Measurements from ENCODE around the gene ATP8B3. TPM values are rescaled to one million over a fixed set of nuclear protein-coding genes. Genes with fewer than 3 reads are reported as not detected.

Gene ATP8B3
- total and polyA plus RNA-seq, 2 experiments from 2014 or later = 2.1 to 6.0 TPM

DNA sequence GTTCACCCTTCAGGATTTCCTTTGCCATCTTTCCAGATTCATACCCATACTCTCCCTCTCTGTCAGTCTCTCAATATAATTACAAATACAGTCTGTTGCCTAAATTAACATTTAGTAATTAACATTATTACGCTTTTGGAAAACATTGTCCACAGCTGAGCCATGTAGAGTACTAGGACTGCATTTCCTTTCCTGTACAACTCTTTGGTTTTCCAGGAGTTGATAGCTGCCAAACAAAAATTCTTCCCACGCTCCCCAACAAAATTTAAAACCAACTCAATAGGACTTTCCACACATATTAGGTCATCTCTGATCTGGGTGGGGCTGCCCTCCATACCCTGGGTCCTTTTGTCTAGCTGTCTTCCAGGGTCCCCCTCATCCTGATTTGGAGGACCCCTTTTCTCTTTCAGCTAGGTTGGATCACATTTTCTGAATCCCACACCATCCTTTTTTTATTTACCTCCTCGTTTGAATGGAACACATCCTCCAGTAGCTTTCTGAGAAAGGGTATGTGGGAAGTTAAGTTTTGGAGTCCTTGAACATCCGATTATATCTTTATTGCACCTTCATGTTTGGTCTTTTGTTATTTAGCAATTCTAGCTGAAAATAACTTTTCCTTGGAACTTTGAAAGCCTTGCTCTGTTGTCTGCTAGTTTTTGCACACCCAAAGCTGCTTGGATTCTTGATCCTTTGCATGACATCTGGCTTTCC, 41.1 kb downstream of the ATP8B3 start:
- DNase-seq (ENCODE audit: low spot score) (no peak), ATAC-seq (no peak)
- peaks cover 14% of the 10 kb centered on the region for H3K4me1 ChIP-seq (ENCODE audit: insufficient read depth)
- H3K79me2 ChIP-seq (replicated peaks; ENCODE audit: insufficient read depth) = no peaks in the 10 kb centered on the region
- peaks cover 78% of the 10 kb centered on the region for H3K27me3 Mint-ChIP-seq (ENCODE audit: insufficient read depth, low read depth, poor library complexity)
- 0 out of 3 replicates have a peak, but pooled peaks cover 2% of the 10 kb centered on the region for H3K4me1 Mint-ChIP-seq
- no peak overlapping the region for H3K27ac ChIP-seq (ENCODE audit: low read depth)
- no peak overlapping the region for H3K4me3 ChIP-seq
- no peaks in the 10 kb centered on the region for H3K36me3 ChIP-seq (ENCODE audit: insufficient read depth)
- H2AFZ ChIP-seq = no peak overlapping the region
- H3K4me2 ChIP-seq = no peak overlapping the region
- TF ChIP-seq ZNF114 (CRISPR knock-in tag; IDR thresholded peaks at IDR 0.05) (no peak), CREB1 (CRISPR knock-in tag; IDR thresholded peaks at IDR 0.05; ENCODE audit: low read depth) (no peak), STAT1 (IDR thresholded peaks at IDR 0.05; ENCODE audit: unreplicated experiment) (no peak), JUNB (IDR thresholded peaks at IDR 0.05; ENCODE audit: unreplicated experiment) (no peak), NANOG (IDR thresholded peaks at IDR 0.05; ENCODE audit: borderline replicate concordance) (no peak), ZNF331 (CRISPR knock-in tag; IDR thresholded peaks at IDR 0.05; ENCODE audit: low read depth) (no peak), POLR2AphosphoS5 (IDR thresholded peaks at IDR 0.05; ENCODE audit: low read depth) (no peak)
- TF ChIP-seq, protein P1, sequence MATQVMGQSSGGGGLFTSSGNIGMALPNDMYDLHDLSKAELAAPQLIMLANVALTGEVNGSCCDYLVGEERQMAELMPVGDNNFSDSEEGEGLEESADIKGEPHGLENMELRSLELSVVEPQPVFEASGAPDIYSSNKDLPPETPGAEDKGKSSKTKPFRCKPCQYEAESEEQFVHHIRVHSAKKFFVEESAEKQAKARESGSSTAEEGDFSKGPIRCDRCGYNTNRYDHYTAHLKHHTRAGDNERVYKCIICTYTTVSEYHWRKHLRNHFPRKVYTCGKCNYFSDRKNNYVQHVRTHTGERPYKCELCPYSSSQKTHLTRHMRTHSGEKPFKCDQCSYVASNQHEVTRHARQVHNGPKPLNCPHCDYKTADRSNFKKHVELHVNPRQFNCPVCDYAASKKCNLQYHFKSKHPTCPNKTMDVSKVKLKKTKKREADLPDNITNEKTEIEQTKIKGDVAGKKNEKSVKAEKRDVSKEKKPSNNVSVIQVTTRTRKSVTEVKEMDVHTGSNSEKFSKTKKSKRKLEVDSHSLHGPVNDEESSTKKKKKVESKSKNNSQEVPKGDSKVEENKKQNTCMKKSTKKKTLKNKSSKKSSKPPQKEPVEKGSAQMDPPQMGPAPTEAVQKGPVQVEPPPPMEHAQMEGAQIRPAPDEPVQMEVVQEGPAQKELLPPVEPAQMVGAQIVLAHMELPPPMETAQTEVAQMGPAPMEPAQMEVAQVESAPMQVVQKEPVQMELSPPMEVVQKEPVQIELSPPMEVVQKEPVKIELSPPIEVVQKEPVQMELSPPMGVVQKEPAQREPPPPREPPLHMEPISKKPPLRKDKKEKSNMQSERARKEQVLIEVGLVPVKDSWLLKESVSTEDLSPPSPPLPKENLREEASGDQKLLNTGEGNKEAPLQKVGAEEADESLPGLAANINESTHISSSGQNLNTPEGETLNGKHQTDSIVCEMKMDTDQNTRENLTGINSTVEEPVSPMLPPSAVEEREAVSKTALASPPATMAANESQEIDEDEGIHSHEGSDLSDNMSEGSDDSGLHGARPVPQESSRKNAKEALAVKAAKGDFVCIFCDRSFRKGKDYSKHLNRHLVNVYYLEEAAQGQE (IDR thresholded peaks at IDR 0.05; ENCODE audit: unreplicated experiment) = no peak
- TF ChIP-seq, protein P2, sequence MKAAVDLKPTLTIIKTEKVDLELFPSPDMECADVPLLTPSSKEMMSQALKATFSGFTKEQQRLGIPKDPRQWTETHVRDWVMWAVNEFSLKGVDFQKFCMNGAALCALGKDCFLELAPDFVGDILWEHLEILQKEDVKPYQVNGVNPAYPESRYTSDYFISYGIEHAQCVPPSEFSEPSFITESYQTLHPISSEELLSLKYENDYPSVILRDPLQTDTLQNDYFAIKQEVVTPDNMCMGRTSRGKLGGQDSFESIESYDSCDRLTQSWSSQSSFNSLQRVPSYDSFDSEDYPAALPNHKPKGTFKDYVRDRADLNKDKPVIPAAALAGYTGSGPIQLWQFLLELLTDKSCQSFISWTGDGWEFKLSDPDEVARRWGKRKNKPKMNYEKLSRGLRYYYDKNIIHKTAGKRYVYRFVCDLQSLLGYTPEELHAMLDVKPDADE (IDR thresholded peaks at IDR 0.05) = no peak
- TF ChIP-seq, protein P3, sequence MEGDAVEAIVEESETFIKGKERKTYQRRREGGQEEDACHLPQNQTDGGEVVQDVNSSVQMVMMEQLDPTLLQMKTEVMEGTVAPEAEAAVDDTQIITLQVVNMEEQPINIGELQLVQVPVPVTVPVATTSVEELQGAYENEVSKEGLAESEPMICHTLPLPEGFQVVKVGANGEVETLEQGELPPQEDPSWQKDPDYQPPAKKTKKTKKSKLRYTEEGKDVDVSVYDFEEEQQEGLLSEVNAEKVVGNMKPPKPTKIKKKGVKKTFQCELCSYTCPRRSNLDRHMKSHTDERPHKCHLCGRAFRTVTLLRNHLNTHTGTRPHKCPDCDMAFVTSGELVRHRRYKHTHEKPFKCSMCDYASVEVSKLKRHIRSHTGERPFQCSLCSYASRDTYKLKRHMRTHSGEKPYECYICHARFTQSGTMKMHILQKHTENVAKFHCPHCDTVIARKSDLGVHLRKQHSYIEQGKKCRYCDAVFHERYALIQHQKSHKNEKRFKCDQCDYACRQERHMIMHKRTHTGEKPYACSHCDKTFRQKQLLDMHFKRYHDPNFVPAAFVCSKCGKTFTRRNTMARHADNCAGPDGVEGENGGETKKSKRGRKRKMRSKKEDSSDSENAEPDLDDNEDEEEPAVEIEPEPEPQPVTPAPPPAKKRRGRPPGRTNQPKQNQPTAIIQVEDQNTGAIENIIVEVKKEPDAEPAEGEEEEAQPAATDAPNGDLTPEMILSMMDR (conservative IDR thresholded peaks at IDR 0.05; ENCODE audit: low read depth in 2 of 2) = no peak
- TF ChIP-seq, protein P4, sequence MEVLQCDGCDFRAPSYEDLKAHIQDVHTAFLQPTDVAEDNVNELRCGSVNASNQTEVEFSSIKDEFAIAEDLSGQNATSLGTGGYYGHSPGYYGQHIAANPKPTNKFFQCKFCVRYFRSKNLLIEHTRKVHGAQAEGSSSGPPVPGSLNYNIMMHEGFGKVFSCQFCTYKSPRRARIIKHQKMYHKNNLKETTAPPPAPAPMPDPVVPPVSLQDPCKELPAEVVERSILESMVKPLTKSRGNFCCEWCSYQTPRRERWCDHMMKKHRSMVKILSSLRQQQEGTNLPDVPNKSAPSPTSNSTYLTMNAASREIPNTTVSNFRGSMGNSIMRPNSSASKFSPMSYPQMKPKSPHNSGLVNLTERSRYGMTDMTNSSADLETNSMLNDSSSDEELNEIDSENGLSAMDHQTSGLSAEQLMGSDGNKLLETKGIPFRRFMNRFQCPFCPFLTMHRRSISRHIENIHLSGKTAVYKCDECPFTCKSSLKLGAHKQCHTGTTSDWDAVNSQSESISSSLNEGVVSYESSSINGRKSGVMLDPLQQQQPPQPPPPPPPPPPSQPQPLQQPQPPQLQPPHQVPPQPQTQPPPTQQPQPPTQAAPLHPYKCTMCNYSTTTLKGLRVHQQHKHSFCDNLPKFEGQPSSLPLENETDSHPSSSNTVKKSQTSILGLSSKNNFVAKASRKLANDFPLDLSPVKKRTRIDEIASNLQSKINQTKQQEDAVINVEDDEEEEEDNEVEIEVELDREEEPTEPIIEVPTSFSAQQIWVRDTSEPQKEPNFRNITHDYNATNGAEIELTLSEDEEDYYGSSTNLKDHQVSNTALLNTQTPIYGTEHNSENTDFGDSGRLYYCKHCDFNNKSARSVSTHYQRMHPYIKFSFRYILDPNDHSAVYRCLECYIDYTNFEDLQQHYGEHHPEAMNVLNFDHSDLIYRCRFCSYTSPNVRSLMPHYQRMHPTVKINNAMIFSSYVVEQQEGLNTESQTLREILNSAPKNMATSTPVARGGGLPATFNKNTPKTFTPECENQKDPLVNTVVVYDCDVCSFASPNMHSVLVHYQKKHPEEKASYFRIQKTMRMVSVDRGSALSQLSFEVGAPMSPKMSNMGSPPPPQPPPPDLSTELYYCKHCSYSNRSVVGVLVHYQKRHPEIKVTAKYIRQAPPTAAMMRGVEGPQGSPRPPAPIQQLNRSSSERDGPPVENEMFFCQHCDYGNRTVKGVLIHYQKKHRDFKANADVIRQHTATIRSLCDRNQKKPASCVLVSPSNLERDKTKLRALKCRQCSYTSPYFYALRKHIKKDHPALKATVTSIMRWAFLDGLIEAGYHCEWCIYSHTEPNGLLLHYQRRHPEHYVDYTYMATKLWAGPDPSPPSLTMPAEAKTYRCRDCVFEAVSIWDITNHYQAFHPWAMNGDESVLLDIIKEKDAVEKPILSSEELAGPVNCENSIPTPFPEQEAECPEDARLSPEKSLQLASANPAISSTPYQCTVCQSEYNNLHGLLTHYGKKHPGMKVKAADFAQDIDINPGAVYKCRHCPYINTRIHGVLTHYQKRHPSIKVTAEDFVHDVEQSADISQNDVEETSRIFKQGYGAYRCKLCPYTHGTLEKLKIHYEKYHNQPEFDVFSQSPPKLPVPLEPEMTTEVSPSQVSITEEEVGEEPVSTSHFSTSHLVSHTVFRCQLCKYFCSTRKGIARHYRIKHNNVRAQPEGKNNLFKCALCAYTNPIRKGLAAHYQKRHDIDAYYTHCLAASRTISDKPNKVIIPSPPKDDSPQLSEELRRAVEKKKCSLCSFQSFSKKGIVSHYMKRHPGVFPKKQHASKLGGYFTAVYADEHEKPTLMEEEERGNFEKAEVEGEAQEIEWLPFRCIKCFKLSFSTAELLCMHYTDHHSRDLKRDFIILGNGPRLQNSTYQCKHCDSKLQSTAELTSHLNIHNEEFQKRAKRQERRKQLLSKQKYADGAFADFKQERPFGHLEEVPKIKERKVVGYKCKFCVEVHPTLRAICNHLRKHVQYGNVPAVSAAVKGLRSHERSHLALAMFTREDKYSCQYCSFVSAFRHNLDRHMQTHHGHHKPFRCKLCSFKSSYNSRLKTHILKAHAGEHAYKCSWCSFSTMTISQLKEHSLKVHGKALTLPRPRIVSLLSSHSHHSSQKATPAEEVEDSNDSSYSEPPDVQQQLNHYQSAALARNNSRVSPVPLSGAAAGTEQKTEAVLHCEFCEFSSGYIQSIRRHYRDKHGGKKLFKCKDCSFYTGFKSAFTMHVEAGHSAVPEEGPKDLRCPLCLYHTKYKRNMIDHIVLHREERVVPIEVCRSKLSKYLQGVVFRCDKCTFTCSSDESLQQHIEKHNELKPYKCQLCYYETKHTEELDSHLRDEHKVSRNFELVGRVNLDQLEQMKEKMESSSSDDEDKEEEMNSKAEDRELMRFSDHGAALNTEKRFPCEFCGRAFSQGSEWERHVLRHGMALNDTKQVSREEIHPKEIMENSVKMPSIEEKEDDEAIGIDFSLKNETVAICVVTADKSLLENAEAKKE (CRISPR knock-in tag; IDR thresholded peaks at IDR 0.05) = no peak
- no peaks in the 10 kb centered on the region for H3K36me3 Mint-ChIP-seq (ENCODE audit: low read depth)
- no peaks in the 10 kb centered on the region for H3K9me2 ChIP-seq (ENCODE audit: insufficient read depth)
- peaks cover 96% of the 10 kb centered on the region for H3K27me3 ChIP-seq (ENCODE audit: insufficient read depth)
- H3K4me3 Mint-ChIP-seq = no peak overlapping the region
- H3K9me3 Mint-ChIP-seq = peaks cover 33% of the 10 kb centered on the region
- no peak overlapping the region for H3K27ac Mint-ChIP-seq
- H4K20me1 ChIP-seq (replicated peaks; ENCODE audit: insufficient read depth) = no peaks in the 10 kb centered on the region
- no peaks in the 10 kb centered on the region; the same call in 1 of the 2 replicates for H3F3A ChIP-seq (replicated peaks; ENCODE audit: low read depth)

Measured in GM23338 (cell line).